BJ (cell line): ENCODE measurements around the gene CABP1. TPM values are rescaled to one million over a fixed set of nuclear protein-coding genes. Genes with fewer than 3 reads are reported as not detected.

ENCODE experiments used
- CTCF ChIA-PET: fragments of 350-600 bp; formaldehyde crosslinking; extraction: SDS; loops from one replicate; lab custom pipeline; 2021; ENCODE audit warnings: antibody characterized with exemption, inconsistent platforms; lab: Yijun Ruan, JAX
- POLR2A ChIA-PET: fragments of 300-600 bp; sonication (Branson Sonifier 250); formaldehyde crosslinking; extraction: SDS; loops from one replicate; lab custom pipeline; 2021; ENCODE audit warnings: antibody characterized with exemption; lab: Charles Lee
- DNase-seq: peaks from one replicate; pipeline ENCODE4 v3.0.0-alpha.2; 2011; ENCODE audit warnings: low read depth
- H3K27me3 ChIP-seq: 2 replicates; pipeline ENCODE4 v1.6.0; 2011; ENCODE audit warnings: low read length; ENCODE audit not compliant: control insufficient read depth, insufficient read depth
- H3K36me3 ChIP-seq: 2 replicates; pipeline ENCODE4 v1.5.1; 2011; ENCODE audit warnings: low read length; ENCODE audit not compliant: control insufficient read depth, insufficient read depth
- H3K4me3 ChIP-seq: 2 replicates; pipeline ENCODE4 v1.5.1; 2011; ENCODE audit warnings: low read depth, mild to moderate bottlenecking, control low read depth, low read length
- CTCF ChIP-seq: IDR thresholded peaks from 2 replicates; pipeline ENCODE4 v1.5.1; 2011; ENCODE audit warnings: low read depth, mild to moderate bottlenecking, control low read depth, inconsistent platforms, low read length, moderate library complexity; ENCODE audit not compliant: insufficient read depth
- polyA plus RNA-seq: library from polyadenylated mRNA; depleted of rRNA; stranded (reverse); fragments of >200 nt; gene quantifications from 2 replicates; pipeline ENCODE4 v1.2.3, GENCODE V29; 2011; rRNA removed

The CABP1 gene
- polyA plus RNA-seq, 1 experiment = not detected

- DNase-seq = no peak
- no peaks in the 10 kb centered on the region for H3K27me3 ChIP-seq
- ChIA-PET CTCF (interaction anchor here (0.8 to 2.5 kb wide), 3 partner anchors 24 to 132 kb away, joined by 3 to 8 read pairs (median 3); partner anchors contain the start of gene POP5), POLR2A (no interaction called here)
- H3K36me3 ChIP-seq = peaks cover 13% of the 10 kb centered on the region
- TF ChIP-seq CTCF = no peak
- H3K4me3 ChIP-seq = no peak overlapping the region
Measured at GRCh38 chr12:120712610-120713009, 72.2 kb downstream of the CABP1 start.

GRCh38 chr12:120713861-120714482, 73.5 kb downstream of the CABP1 start:
- H3K36me3 ChIP-seq = peaks cover 15% of the 10 kb centered on the region
- POLR2A ChIA-PET = interaction anchor here (0.6 kb wide), 1 partner anchor 64 kb away, joined by 5 read pairs; no protein-coding TSS in a partner anchor
- H3K4me3 ChIP-seq = no peak overlapping the region
- TF ChIP-seq CTCF = peak; percentile 86
- H3K27me3 ChIP-seq = no peaks in the 10 kb centered on the region
- no peak for DNase-seq
- CTCF ChIA-PET = interaction anchor here (0.6 to 2.3 kb wide), 4 partner anchors 65 to 133 kb away, joined by 3 to 14 read pairs (median 4); partner anchors contain the start of gene POP5

Other genes with a start within 250 kb of the CABP1 start
- gene COX6A1, start 202.5 kb upstream of the CABP1 start, polyA plus RNA-seq = 362 and 557 TPM in 2 replicates
- gene TRIAP1, start 194.2 kb upstream of the CABP1 start, polyA plus RNA-seq = 24.7 and 45.0 TPM in 2 replicates
- 14.8 and 17.9 TPM in 2 replicates for gene GATC, start 194.2 kb upstream of the CABP1 start, polyA plus RNA-seq
- gene SRSF9, start 170.9 kb upstream of the CABP1 start, polyA plus RNA-seq = 88.0 and 108 TPM in 2 replicates
- gene DYNLL1, start 144.5 kb upstream of the CABP1 start, polyA plus RNA-seq = 358 and 610 TPM in 2 replicates
- 27.7 and 44.4 TPM in 2 replicates for gene COQ5, start 111.5 kb upstream of the CABP1 start, polyA plus RNA-seq
- gene RNF10, start 106.3 kb upstream of the CABP1 start, polyA plus RNA-seq = 64.1 and 98.8 TPM in 2 replicates
- gene POP5, start 59.2 kb upstream of the CABP1 start, polyA plus RNA-seq = 46.7 and 48.0 TPM in 2 replicates
- gene MLEC, start 46.5 kb downstream of the CABP1 start, polyA plus RNA-seq = 34.3 and 49.4 TPM in 2 replicates
- 32.0 and 37.0 TPM in 2 replicates for gene UNC119B, start 69.8 kb downstream of the CABP1 start, polyA plus RNA-seq
- 7.4 and 11.9 TPM in 2 replicates for gene ACADS, start 85.2 kb downstream of the CABP1 start, polyA plus RNA-seq